Panc1 (cell line): Measurements from ENCODE around the gene WDR27. TPM values are rescaled to one million over a fixed set of nuclear protein-coding genes. Genes with fewer than 3 reads are reported as not detected.

ENCODE experiments used
- ATAC-seq: fragments of 200-7000 bp; cut with Tn5 transposase; 2 replicates; pipeline ENCODE4 v1.9.1; 2020; ENCODE audit warnings: mild to moderate bottlenecking, moderate library complexity
- BruUV-seq: library from RNA; stranded (reverse); fragments of 400-500 nt; replicated peaks from 2 replicates; lab custom pipeline; 2021; lab: Mats Ljungman, UMichigan
- CTCF ChIA-PET: fragments of 300-600 bp; sonication (Branson Sonifier 250); formaldehyde crosslinking; loops from one replicate; lab custom pipeline; 2022; ENCODE audit warnings: antibody characterized with exemption; lab: Charles Lee
- POLR2A ChIA-PET: fragments of 300-600 bp; sonication (Branson Sonifier 250); formaldehyde crosslinking; loops from one replicate; lab custom pipeline; 2022; ENCODE audit warnings: antibody characterized with exemption; lab: Charles Lee
- DNase-seq: peaks from one replicate; pipeline ENCODE4 v3.0.0-alpha.2; 2010; ENCODE audit warnings: low read depth, low spot score
- H3K27ac ChIP-seq: 2 replicates; pipeline ENCODE4 v1.5.1; 2011; ENCODE audit warnings: mild to moderate bottlenecking, low read length, inconsistent platforms
- H3K27me3 ChIP-seq: fragments of 200-500 bp; sonication (Bioruptor generic); 2 replicates; pipeline ENCODE4 v1.6.0; 2014; ENCODE audit warnings: low read length, inconsistent platforms; ENCODE audit not compliant: control insufficient read depth, insufficient read depth
- H3K36me3 ChIP-seq: fragments of 200-500 bp; sonication (Bioruptor generic); 2 replicates; pipeline ENCODE4 v1.5.1; 2014; ENCODE audit warnings: inconsistent platforms, mild to moderate bottlenecking, low read length, moderate library complexity; ENCODE audit not compliant: control insufficient read depth, insufficient read depth
- H3K4me1 ChIP-seq: 2 replicates; pipeline ENCODE4 v1.5.1; 2011; ENCODE audit warnings: inconsistent platforms, mild to moderate bottlenecking, low read length, moderate library complexity; ENCODE audit not compliant: control insufficient read depth, insufficient read depth
- H3K4me3 ChIP-seq, 2 experiments: 2 replicates each; pipeline ENCODE4 v1.5.1; 2011 to 2012; ENCODE audit warnings: low read depth in 2 of 2, low read length in 2 of 2, mild to moderate bottlenecking in 2 of 2, inconsistent platforms in 1 of 2, moderate library complexity in 1 of 2
- H3K9me3 ChIP-seq: fragments of 200-500 bp; sonication (Bioruptor generic); 2 replicates; pipeline ENCODE4 v1.5.1; 2014; ENCODE audit warnings: low read depth, mild to moderate bottlenecking, inconsistent platforms, low read length, moderate library complexity; ENCODE audit not compliant: control insufficient read depth, insufficient read depth
- CTCF ChIP-seq: fragments of 450-650 bp; IDR thresholded peaks from 2 replicates; pipeline ENCODE4 v1.5.1; 2017; ENCODE audit warnings: mild to moderate bottlenecking
- POLR2AphosphoS5 ChIP-seq: IDR thresholded peaks from 2 replicates; pipeline ENCODE4 v1.6.1; 2012; ENCODE audit warnings: mild to moderate bottlenecking, low read depth, low read length, moderate library complexity
- REST ChIP-seq, 2 experiments: IDR thresholded peaks; 2 replicates each; pipeline ENCODE4 v1.6.1; 2011 to 2012; ENCODE audit warnings: low read depth in 2 of 2, control low read depth in 1 of 2, low read length in 1 of 2, mild to moderate bottlenecking in 1 of 2, moderate library complexity in 1 of 2; ENCODE audit not compliant: insufficient read depth in 1 of 2
- SIN3A ChIP-seq: IDR thresholded peaks from 2 replicates; pipeline ENCODE4 v1.6.1; 2012; ENCODE audit warnings: low read depth, mild to moderate bottlenecking, low read length, moderate library complexity, borderline replicate concordance; ENCODE audit not compliant: insufficient read depth
- TCF7L2 ChIP-seq: IDR thresholded peaks from 2 replicates; pipeline ENCODE4 v1.6.1; 2011; ENCODE audit warnings: mild to moderate bottlenecking, low read depth, low read length, inconsistent platforms
- in situ Hi-C: cut with HindIII; loops from 2 replicates; pipeline ENCODE4 v1.10.0; 2016; ENCODE audit warnings: low sequenced_read_pairs, low pct_unique_long_range_greater_than_20kb
- intact Hi-C: fragments of 100-400 bp; cut with micrococcal nuclease; formaldehyde crosslinking; loops from one replicate; pipeline ENCODE4 v1.10.0; 2022; ENCODE audit not compliant: unreplicated experiment
- total RNA-seq: library from RNA; stranded (reverse); gene quantifications from one replicate; pipeline ENCODE4 v1.2.1, GENCODE V29; 2021; ENCODE audit not compliant: unreplicated experiment

WDR27 gene
- total RNA-seq, 1 experiment from 2014 or later = 56.3 TPM

DNA sequence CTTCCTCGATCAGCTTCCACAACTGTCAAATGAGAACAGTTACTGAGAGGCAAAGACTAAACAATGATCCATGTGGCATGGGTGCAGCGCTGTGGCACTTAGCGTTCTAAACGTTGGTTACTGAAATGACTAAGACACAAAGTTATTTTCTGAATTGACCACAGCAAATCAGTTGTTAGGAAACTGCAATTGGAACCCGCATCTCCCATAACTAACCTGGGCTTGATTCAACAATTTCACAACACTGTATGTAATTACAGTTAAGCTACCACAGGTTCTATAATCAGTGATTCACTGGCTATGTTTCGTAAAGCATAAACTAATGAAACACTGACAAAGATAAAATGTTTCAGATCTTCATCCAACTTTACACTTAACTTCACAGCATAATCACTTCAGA is 12.5 kb downstream of the WDR27 start:
- H3K36me3 ChIP-seq = peaks cover 10% of the 10 kb centered on the region; the same call in 1 of the 2 replicates
- TF ChIP-seq POLR2AphosphoS5 = no peak
- TF ChIP-seq TCF7L2 = no peak
- TF ChIP-seq SIN3A = no peak
- TF ChIP-seq REST (IDR thresholded peaks at IDR 0.05; ENCODE audit: insufficient read depth in 1 of 2, low read depth in 2 of 2, low read length in 1 of 2) = no peak
- TF ChIP-seq CTCF = no peak
- H3K27ac ChIP-seq = no peak overlapping the region
- ChIA-PET POLR2A (no interaction called here), CTCF (no interaction called here)
- in situ Hi-C loops = no loop called here
- no peak for DNase-seq
- H3K27me3 ChIP-seq = no peaks in the 10 kb centered on the region
- BruUV-seq = no TSS peak
- intact Hi-C loops = no loop called here
- ATAC-seq = no peak
- no peaks in the 10 kb centered on the region for H3K4me1 ChIP-seq
- H3K4me3 ChIP-seq = no peak overlapping the region
- H3K9me3 ChIP-seq = peaks cover 13% of the 10 kb centered on the region; the same call in 1 of the 2 replicates

- ChIA-PET POLR2A (no interaction called here), CTCF (no interaction called here)
- Histone ChIP-seq H3K36me3 (peaks cover 10% of the 10 kb centered on the region; the same call in 1 of the 2 replicates), H3K4me1 (no peaks in the 10 kb centered on the region), H3K9me3 (peaks cover 21% of the 10 kb centered on the region; the same call in 1 of the 2 replicates), H3K27me3 (no peaks in the 10 kb centered on the region), H3K4me3 (no peak overlapping the region), H3K27ac (no peak overlapping the region)
- DNase-seq (no peak), ATAC-seq (no peak)
- TF ChIP-seq REST (IDR thresholded peaks at IDR 0.05; ENCODE audit: insufficient read depth in 1 of 2, low read depth in 2 of 2, low read length in 1 of 2) (no peak), POLR2AphosphoS5 (no peak), SIN3A (no peak), TCF7L2 (no peak), CTCF (no peak)
- in situ Hi-C loops = no loop called here
- BruUV-seq = no TSS peak
- intact Hi-C loops = no loop called here
These were observed 16.0 kb downstream of the WDR27 start for GRCh38 chr6:169685860-169686259.
